Erythroblast (primary cell): Measurements from ENCODE around the gene TSC2.

Source experiments
- DNase-seq, 2 experiments: peaks; one replicate each; lab custom pipeline; 2025; lab: John Stamatoyannopoulos, UW
- GATA1 ChIP-seq: IDR thresholded peaks from 2 replicates; pipeline ENCODE4 v1.6.1; 2011; ENCODE audit warnings: low read depth, mild to moderate bottlenecking, control low read depth, low read length, moderate library complexity
- POLR2A ChIP-seq: IDR thresholded peaks from 2 replicates; pipeline ENCODE4 v1.6.1; 2011; ENCODE audit warnings: mild to moderate bottlenecking, low read length

The TSC2 gene

GRCh38 chr16:2072926-2073325, 25.1 kb downstream of the TSC2 start:
- no peak for DNase-seq
- TF ChIP-seq POLR2A, result no peak
- TF ChIP-seq GATA1, result no peak

GRCh38 chr16:2074071-2074470, 26.3 kb downstream of the TSC2 start:
- TF ChIP-seq POLR2A, result no peak
- TF ChIP-seq GATA1, result no peak

GRCh38 chr16:2075631-2076030, 27.8 kb downstream of the TSC2 start:
- no peak for DNase-seq
- TF ChIP-seq POLR2A, result no peak
- TF ChIP-seq GATA1, result no peak

More at GRCh38 chr16:2074071-2074470, 26.3 kb downstream of the TSC2 start:
- no peak for DNase-seq

- no peak for DNase-seq
- TF ChIP-seq POLR2A (no peak), GATA1 (no peak)
Observed at GRCh38 chr16:2076072-2076865, 28.5 kb downstream of the TSC2 start.

- TF ChIP-seq GATA1 (no peak), POLR2A (no peak)
- no peak for DNase-seq
Observed at GRCh38 chr16:2077016-2077415, 29.2 kb downstream of the TSC2 start.

GRCh38 chr16:2077696-2078095, 29.9 kb downstream of the TSC2 start:
- DNase-seq, result no peak
- TF ChIP-seq POLR2A (no peak), GATA1 (no peak)

- no peak for DNase-seq
- TF ChIP-seq POLR2A (no peak), GATA1 (no peak)
Observed at GRCh38 chr16:2078096-2078495, 30.3 kb downstream of the TSC2 start.

GRCh38 chr16:2078691-2079090, 30.9 kb downstream of the TSC2 start:
- no peak for TF ChIP-seq POLR2A
- TF ChIP-seq GATA1, result no peak
- no peak for DNase-seq

- TF ChIP-seq POLR2A (no peak), GATA1 (no peak)
- no peak for DNase-seq
Observed at GRCh38 chr16:2079311-2079800, 31.6 kb downstream of the TSC2 start.

GRCh38 chr16:2079991-2080390, 32.2 kb downstream of the TSC2 start:
- TF ChIP-seq GATA1, result no peak
- no peak for TF ChIP-seq POLR2A

GRCh38 chr16:2081201-2082084, 33.7 kb downstream of the TSC2 start:
- DNase-seq, result no peak
- no peak for TF ChIP-seq POLR2A
- no peak for TF ChIP-seq GATA1

More at GRCh38 chr16:2079991-2080390, 32.2 kb downstream of the TSC2 start:
- DNase-seq, result no peak

- TF ChIP-seq POLR2A, result no peak
- TF ChIP-seq GATA1, result no peak
- DNase-seq, result no peak
Observed at GRCh38 chr16:2082171-2082982, 34.6 kb downstream of the TSC2 start.

- TF ChIP-seq GATA1 (no peak), POLR2A (no peak)
- no peak for DNase-seq
Observed at GRCh38 chr16:2082983-2083364, 35.2 kb downstream of the TSC2 start.

GRCh38 chr16:2083409-2083808, 35.6 kb downstream of the TSC2 start:
- TF ChIP-seq POLR2A (no peak), GATA1 (no peak)
- DNase-seq, result no peak
